Stimulated activated CD4-positive, alpha-beta T cell treated with anti-CD3 and anti-CD28 coated beads, Interleukin-12 subunit alpha, Interleukin-12 subunit beta, amount 100 ng/mL, for 48 hours (primary cell): ENCODE measurements around the gene CHMP3.
"Not testable (repeated sequence)": the region's sequence is repeated elsewhere in the genome, so short reads cannot be mapped to it uniquely, and the experiment has no call there.

ENCODE experiments used
- DNase-seq, 3 donors: peaks; one replicate each; pipeline ENCODE4 v3.0.0-alpha.2; 2020; ENCODE audit warnings: low read depth in 2 of 3, low spot score in 1 of 3

CHMP3 gene

DNA sequence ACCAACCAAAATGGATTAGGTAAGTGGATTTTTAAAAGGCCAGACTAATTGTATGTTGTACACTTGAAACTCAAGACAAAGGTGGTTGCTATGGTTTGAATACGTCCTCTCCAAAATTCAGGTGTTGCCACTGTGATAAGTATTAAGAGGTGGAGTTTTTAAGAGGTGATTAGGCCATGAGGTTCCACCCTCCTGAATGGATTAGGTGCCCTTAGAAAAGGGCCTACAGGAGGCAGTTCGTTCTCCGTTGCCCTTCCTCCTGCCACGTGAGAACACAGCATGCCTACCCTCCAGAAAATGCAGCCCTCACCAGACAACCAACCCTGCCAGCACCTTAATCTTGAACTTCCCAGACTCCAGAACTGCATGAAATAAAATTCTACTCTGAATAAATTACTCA, 51.2 kb downstream of the CHMP3 start:
- DNase-seq: no peak

DNA sequence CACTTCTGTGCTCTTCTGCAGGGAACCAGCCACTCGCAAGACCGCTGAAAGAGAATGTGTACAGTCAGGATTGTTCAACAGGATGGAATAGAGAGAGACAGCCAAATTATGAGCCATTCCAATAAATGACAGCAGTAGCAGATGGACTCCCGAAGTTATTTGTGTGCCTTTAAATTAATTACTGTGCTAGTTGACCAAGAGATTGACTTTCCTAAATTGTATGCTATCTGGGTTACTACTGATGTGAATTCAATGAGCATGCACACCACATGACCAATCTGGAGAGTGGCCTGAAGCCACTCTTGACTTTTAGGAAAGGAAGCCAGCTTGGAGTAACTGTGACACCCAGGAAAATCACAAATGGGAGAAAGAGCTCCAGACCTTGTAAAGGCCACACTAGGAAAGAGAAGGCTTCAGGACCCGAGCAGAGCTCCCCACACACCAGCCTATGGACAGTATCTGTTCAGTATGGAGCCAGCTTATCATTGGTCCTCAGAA, 52.8 kb downstream of the CHMP3 start:
- DNase-seq: no peak

GRCh38 chr2:86507600-86507999, 55.6 kb downstream of the CHMP3 start:
- DNase-seq: no peak

- no peak for DNase-seq
Observed at GRCh38 chr2:86500325-86501083, 62.7 kb downstream of the CHMP3 start.

GRCh38 chr2:86499326-86499725, 63.9 kb downstream of the CHMP3 start:
- no peak for DNase-seq

DNA sequence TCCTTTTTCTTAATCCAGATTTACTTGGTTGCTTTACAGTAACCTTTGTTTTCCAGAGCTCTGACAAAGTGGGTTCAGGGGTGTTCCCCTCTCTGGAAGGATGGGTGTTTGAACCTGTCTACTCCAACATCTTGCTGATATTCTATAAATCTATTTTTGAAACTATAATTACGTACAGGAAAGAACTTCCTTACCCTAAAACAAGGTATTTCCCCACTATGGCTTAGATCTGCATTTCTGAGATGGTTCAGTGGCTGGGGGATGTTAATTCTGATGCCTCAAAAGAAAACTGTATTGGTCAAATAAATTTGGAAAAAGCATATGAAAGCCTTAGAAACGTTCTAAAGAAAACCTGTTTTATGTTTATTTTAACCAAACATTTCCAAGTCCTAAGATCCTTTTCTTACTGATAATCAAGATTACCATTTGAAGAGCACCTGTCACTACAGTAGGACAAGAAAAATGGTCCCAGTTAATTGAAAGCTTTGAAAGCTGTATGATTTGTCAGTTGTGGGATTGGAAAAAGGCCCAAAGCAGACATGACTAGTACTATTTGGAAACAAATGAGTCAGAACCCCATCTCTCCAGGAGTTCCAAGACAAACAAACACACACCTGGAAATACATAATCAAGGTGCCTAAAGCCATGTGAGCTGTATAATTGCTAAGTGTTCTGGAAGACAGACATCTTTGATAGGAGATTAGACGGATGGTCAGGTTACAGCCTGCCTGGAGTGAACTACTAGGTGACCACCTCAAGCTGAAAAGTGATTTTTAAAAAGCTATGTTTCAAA, 64.6 kb downstream of the CHMP3 start:
- DNase-seq: no peak

DNA sequence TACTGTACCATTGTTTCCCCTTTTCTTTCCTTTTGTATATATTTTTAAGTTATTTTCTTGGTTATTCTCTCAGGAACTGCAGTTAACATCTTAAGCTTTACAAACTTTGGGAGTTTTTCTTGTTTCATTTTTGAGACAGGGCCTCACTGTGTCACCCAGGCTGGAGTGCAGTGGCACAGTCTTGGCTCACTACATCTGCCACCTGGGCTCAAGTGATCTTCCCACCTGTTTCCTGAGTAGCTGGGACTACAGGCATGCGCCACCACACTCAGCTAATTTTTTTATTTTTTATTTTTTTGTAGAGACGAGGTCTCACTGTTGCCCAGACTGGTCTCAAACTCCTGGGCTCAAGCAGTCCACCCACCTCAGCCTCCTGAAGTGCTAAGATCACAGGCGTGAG, 66.9 kb downstream of the CHMP3 start:
- DNase-seq: not testable (repeated sequence)

- no peak for DNase-seq
Observed at GRCh38 chr2:86492048-86492453, 71.2 kb downstream of the CHMP3 start.

DNA sequence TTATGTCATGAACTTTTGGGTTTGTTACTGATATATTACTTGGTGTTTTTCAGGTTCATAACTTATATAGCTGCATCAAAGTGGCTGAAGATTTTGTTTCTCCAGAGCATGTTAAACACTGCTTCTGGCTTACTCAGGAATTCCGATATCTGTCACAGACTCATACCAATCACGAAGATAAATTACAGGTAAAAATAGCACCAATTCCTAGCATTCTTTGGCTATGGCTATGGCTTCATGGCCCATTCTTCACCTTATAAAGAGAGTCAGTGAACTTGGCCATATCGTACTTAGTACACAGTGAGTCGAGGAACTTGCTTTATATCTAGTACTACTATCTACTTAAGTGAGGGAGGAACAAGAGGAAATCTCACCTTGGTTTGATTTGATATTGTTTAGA, 72.2 kb downstream of the CHMP3 start:
- no peak for DNase-seq

- no peak for DNase-seq
Observed at GRCh38 chr2:86490245-86490644, 73.0 kb downstream of the CHMP3 start.

DNA sequence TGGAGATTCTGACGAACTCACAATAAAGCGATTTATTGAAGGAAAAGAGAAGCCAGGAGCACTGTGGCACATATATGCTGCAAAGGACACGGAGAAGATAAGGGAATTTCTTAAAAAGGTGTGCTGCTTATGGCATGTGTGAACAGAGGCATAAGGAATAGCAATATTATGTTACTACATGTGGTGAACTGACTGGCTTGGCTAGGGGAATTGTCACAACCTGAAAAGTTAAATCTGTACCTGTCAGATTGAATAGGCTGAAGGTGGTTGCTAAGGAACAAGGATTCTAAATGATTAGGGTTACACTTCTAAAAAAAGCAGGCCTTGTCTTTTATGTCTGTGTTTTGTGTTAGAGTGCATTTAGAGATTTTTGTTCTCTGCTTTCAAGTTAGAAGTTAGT, 73.7 kb downstream of the CHMP3 start:
- DNase-seq: no peak

GRCh38 chr2:86488561-86489250, 74.5 kb downstream of the CHMP3 start:
- no peak for DNase-seq

- DNase-seq: no peak
Observed at GRCh38 chr2:86487062-86487461, 76.2 kb downstream of the CHMP3 start.

DNA sequence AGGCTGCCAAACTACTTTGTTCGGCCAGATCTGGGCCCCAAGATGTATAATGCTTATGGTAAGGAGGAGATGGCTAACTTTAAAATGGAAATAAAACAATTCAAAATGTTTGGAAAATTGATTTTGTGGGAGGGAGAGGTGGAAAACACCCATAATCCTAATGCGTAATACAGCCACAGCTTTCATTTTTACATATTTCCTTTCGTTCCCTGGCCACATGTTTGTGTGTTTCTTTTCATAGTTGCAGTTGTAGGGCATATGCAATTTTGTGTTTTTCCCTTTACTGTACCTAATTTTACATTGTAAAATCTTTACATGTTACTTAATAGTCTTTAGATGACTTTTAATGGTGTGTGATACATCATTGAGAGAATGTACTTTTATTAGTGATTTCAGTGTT, 77.4 kb downstream of the CHMP3 start:
- no peak for DNase-seq

DNA sequence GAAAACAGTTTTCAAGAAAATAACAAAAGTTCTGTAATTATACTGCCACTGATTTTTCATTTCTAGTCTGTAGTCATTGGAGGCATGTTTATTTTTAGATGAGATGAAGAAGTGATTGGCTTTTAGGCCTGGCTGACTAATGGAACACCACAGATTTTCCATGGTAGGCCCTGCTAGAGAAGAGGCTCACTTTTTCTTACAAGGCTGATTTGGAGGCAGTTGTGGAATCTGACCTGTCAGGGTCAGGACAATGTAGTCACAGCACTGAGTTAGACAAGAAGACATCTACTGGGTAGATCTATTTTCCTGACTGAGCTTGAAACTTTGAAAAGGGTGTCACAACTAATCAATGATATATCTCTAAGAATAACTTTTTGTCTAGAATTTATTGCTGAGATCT, 78.1 kb downstream of the CHMP3 start:
- no peak for DNase-seq

GRCh38 chr2:86484385-86484784, 78.9 kb downstream of the CHMP3 start:
- DNase-seq: no peak

GRCh38 chr2:86482034-86482433, 81.2 kb downstream of the CHMP3 start:
- DNase-seq: no peak

GRCh38 chr2:86480105-86480504, 83.1 kb downstream of the CHMP3 start:
- DNase-seq: no peak

DNA sequence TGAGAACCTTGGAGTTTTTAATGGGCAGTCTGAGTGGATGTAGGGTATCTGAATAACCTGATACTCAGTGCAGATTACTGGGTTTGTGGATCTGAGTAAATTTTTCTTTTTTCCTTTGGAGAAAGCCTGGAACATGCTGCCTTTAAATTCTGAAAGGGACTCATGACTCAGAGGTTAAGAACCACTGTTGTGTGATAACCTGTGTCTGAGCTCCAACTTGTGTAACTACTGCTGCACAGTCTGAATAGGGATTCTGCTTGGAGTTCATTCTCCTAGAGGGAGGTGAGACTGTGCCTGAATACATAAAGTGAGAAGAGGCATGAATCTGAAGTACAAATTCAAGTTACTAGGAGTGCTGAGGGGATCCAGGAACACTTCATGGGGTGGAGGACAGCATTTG, 85.9 kb downstream of the CHMP3 start:
- DNase-seq: no peak

DNA sequence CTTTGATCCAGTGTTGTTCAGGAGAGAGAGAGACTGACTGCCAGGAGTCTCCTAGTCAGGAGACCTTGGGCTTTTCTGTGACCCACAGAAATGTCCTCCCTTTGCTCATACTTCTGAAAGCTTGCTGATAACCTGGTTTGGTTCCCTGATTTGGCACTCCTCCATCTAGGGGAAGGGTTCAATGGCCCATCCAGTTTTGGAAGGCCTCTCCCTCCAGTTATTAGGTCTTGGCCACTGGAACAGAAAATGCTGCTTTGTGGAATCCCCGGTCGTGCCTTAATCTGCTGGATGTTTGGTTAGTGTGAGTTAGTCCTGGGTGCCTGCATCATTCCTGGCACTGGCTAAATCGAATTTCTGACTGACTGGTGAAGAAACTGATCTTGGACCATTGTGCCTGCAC, 86.3 kb downstream of the CHMP3 start:
- no peak for DNase-seq

DNA sequence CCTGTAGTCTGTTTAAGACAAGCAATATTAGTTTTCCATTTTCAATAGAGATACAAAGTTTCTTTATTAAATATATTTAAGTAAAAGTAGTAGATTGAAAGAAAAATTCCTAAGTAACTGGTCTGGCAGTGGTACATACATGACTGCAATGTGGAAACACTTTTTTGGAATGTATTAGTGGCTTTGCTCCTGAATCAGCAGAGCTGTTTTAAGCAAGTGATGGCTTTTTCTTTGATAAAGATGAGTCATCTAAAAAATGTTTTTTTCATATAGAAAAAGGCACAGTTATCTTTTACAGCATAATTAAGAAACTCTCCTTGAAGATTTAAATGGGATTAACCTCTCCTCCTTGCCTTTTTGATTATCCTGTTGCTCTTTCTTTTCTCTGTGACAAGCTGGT, 87.2 kb downstream of the CHMP3 start:
- DNase-seq: no peak

DNA sequence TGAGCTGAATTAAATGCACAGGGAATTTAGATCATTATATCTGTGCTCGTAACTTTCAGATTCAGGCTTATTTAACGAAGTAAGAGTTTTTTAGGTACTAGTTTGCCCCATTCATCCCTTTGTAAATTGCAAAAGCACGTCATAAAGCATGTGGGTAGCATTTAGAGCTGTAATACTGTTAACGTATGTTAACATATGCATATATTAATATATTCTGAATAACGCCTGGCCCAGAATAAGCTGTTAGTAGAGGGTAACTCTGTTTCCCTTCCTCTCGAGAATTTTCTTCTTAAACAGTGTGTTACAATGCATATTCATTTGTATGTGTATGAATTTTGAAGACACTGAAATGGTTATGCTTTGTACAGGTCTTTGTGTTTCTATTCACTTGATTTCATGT, 91.6 kb downstream of the CHMP3 start:
- no peak for DNase-seq
